Stimulated activated CD8-positive, alpha-beta memory T cell treated with anti-CD3 and anti-CD28 coated beads, Interleukin-4, amount 100 ng/mL, for 4 hours (primary cell): ENCODE results near the gene GRB7.
A peak's percentile ranks its signal among the peaks of the same experiment; 100 is the strongest.

Experiments
- DNase-seq, 2 donors: peaks; one replicate each; pipeline ENCODE4 v3.0.0-alpha.2; 2020; ENCODE audit warnings: low read depth in 2 of 2, low spot score in 1 of 2

Gene GRB7

DNA sequence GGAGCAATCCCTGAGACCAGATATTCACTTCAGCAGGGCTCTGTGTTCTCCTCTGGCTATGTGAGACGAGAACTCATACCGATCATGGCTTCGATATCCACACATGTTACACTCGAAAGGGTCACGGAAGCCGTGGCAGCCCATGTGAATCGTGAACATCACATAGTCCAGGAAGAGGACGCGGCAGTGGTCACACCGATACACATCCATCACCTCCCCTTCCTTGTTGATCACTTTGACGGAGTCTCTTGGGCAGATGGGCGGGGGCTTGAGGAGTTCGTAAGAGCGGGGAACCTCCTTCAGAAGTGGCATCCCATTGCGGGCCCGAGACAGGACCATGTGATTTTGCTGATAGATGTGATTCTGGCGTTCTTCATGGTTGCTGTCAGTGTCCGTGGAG lies 28.0 kb downstream of the GRB7 start:
- DNase-seq: no peak

DNA sequence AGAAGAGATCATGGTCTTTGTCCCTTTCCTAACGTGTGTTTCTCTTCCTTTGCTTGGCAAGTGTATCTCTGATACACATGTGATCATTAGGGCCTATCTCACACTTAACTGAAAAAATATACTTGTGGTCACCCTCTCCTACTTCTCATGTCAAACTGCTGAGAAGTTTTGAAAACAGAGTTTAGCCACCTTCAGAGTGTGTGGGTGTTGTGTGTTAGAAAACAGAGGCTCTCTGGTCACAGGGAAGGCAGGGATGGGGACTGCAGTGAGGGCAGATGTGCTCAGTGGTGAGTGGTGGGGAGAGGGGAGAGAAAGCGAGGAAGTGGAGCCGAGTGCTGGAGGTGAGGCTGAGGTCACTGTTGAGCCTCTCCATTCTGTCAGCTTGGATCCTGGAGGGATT lies 29.4 kb downstream of the GRB7 start:
- no peak for DNase-seq

DNA sequence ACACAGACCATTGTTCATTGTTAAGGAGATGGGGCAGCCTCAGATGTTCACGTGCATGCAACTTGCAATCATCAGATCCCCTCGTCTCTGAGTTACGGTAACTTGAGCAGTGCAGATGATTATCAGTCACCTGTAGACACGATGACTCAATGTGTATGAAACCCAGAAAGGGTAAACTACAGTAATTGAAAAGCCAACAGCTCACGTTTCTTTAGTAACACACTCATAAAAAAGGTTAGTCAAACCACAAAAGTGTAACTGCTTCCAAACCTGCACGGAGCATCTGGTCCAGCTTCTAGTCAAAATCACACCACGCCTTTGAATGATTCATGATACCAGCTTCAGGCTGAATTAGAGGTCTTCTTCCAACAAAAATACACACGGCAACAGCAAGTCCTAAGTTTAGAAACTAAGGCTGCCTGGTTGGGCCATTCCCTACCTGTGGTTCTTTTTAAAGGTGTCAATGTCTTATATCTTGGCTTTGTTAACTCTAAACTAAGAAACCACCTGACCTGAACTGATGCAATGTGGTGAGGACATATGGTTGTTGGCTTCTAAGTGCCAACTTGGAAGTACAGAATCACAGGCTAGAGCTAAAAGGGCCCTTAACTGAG lies 32.3 kb downstream of the GRB7 start:
- DNase-seq: peak in 1 of 2 donors; percentile 41

DNA sequence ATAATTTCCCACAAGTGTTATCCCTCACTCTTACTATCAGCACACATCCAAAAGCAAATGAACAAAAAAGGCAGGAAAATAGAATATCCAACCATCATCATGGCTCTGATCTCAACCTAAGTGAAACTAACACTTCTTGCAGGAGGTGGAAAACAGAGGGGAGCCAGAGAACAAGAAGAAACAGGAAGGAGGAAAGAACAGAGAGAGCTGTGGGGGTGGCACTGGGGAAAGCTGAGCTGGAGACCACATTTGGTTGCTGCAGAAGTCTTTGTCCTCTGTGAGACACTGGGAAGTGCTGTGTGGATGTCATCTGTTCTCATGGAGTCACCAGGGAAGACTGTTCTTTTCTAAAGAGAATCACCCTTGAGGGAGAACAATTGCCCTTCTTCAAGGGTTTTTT lies 34.7 kb downstream of the GRB7 start:
- DNase-seq: no peak

DNA sequence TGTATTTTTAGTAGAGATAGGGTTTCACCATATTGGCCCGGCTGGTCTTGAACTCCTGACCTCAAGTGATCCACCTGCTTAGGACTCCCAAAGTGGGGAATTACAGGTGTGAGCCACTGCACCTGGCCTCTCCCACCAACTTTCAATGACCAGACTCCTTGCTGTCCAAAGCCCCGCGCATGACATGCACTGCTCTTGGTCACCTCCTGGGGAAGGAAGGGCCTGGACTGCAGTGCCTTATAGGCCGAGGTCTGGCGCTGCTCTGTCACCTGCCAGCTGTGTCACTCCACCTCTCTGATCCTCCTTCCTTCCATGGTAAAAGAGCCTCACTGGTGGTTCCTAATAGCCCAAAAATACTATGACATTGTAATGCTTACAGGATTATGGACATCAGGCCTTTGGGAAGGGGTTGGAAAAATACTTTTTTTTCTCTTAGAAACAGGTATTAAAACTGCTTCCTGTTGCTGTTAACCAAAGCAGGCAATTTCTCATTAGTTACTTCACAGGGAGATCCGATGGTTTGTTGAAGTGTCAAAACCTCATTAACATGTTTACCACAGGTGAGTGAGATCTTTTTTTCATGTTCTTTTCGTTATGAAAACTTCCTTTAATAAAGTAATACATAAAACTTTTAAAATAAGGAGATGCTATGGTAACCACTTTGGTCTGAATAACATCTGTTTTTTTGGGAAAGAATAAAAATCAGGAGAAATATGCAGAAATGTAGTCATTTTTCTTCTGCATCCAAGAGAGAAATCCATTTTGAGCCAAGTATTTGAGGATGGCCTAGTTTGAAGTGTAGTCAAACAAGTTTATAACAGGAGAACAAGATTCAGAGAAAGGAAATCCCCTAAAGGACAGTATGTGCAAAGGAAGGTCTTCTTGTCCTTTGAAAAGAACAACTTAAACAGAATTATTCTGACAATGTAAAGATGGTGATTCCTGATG lies 35.5 kb downstream of the GRB7 start:
- no peak for DNase-seq

DNA sequence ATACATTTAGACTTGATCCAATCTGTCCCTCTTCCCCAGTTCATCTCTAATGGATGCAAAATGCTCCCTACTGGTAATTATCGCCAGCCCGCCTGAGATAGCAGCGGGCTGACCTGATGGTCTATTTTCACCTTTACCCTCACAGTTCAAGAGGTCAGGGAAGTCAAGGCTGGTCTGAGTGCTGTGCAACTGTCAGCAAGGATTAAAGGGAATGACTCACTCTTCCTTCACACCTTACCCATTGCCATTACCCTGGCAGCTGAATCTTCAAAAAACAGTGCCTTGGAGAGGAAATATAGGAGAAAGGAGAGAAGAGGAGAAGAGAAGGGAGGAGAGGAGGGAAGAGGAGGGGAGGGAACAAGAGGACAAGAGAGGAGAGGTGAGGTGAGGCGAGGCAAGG lies 36.3 kb downstream of the GRB7 start:
- no peak for DNase-seq

DNA sequence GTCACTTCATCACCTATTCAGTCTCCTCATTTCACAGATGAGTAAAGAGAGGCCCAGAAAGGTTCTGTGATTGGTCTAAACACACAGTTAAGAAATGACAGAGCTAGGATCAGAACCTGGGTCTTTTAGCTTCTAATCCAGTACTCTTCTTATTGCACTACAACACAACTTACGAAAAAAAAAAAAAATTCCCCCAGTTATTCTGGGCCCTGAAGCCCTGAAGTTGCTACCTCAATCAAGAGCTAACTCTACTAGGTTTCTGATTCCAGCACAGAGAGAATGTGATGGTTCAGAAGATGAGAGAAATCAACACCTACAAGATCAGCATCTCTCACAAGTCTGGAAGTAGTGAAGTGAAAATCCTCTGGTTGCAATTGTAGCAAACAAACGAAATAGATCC lies 37.3 kb downstream of the GRB7 start:
- DNase-seq: no peak

DNA sequence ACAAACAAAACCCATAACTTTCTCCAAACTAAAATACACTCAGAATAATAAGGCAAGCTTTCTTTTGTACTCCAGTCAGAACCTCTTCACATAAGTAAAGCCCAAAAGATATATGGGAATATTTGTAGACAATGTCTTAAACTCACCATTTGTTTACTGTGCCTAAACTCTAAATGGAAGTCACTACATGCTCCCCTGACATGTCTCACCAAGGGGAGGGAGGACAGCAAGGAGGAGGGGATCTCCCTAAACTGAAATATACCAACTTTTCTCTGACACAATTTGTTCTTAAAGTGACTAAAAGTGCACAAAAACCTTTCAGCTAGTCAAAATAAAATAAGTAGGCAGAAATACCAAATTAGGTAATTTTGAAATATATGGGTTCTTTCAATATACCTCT lies 38.5 kb downstream of the GRB7 start:
- DNase-seq: no peak

DNA sequence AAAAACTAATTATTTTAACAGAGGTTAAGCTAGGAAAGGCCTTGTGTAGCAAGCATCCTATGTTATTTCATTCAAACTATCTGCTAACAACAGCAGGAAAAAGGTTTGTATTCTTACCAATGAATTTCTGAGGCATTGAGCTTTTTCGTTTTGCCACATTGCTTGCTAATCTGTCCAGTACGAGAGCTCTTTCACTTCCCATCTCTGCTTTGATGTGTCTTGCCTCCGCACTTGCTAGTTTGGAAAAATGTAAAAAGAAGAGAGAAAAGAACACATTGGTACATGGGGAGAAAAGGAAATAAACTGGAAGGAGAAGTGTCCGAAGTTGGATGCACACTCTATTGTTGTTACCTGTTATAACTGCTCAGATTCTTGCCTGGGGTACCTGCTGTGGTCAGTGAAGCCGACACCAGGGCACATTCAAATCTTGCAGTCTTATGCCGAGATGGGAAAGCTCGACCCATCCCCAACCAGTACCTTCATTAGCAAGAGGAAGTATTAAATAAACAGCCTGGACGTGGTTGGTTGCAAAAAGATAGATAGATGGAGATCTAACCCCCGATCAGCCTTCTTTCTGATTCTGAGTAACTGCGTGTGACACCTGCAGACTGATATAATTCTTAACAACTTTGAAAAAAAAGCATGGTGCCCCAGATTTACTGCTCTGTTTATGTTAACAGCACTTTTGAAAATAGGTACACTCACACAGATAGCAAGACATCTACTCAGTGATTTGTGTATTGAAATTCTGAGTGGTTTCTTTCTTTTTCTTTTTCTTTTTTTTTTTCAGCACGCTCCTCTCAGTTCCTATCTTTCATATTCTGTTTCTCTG lies 40.0 kb downstream of the GRB7 start:
- DNase-seq: no peak

DNA sequence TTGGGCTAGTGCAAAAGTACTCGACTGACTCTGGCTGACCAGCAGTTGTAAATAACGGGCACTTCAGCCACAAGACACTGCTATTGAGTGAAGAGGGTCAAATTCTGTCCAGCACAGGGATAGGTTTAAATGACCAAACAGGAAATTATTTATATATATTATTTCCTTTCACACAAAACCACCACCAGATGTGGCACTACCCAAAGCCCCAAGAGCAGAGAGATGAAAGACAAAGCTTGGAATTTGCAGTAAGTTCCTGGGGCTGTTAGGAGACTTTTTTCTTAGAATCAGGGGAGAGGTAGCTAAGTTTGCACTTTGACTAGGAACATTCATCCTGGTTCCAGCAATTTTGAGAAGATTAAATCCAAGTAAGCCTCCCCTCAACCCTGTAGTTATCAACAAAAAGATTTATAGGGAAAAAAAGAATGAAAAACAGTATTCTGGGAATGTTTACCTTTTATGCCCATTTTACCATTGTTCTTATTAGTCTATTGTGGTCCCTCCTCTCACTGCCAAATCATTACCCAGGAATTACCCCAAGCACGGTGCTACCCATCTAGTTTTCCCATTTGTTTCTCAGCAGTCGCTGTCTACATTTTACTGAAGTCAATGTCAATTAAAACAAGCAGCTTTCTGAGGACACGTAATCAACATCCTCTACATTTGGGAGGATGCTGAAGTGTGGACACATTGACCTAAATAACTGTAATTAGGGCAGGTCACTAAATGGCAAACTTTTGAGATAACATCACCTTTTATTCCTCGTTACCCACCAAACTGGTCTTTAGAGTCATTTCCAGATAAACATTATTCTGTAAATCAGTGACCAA lies 43.5 kb downstream of the GRB7 start:
- DNase-seq: no peak

DNA sequence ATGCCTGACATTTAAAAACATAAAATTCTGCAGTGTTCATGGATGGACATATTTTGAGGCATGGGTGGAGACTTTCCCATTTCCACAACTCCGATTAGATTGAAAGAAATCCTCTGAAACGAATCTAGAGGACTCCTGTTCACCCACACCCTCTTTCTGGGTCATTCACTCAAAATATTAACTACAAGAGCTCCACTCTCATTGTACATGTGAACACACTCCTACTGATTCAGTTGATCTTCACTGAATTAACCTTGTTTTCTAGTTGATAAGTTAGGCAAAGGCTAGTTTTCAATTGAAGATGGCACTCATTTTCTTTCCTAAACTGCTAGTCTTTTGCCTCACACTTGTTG lies 44.1 kb downstream of the GRB7 start:
- no peak for DNase-seq

DNA sequence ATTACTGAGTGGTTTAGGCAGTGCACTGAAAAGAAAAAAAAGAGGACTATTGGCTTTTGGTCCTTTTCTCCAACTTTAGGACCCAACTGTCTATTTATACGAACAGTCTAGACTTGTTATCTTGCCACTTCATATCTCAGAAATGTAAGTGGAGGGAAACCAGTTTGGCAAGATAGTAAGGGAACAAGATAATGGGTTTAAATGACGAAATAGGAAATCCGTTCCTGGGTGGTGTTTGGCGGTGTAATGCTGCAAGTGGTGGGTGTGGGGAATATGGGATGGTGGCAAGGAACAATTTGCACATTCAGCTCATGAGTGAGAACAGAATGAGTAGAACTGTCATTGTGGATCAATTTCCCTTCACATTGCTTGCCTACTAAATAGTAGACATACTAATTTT lies 44.7 kb downstream of the GRB7 start:
- no peak for DNase-seq

DNA sequence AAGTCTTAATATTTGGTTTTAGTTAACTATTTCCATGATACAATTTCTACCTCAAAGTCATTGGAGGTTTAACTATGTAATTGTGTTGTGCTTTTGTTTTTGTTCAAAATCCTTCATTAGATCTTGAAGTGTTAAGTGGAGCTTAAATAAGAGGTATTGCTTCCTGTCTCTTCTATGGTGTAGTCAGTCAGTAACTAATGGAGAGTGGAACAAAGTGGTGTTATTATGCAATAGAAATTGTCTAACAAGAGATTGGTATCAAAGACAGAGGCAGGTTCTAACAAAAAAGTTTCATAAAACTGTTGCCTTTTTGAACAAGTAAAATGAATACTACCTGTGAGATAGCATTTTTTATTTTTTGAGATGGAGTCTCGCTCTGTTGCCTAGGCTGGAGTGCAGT lies 45.2 kb downstream of the GRB7 start:
- no peak for DNase-seq

DNA sequence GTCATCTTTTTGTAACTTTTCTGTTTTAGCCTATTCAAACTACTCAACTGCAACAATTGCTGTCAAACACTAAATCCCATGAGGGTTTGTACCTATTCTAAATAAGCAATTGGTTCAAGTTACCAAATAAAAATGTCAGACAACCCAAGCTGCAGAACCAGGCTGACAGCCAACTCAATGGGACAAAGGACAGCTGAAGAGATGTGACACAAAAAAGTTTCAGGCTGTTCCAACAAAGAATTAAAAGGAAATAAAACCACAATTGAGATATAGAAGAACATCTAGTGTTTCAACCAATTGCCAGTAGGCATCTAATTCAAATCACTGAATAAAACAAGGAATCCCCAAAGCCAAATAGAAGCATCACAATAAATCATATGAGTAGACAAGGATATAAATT lies 49.3 kb downstream of the GRB7 start:
- no peak for DNase-seq

DNA sequence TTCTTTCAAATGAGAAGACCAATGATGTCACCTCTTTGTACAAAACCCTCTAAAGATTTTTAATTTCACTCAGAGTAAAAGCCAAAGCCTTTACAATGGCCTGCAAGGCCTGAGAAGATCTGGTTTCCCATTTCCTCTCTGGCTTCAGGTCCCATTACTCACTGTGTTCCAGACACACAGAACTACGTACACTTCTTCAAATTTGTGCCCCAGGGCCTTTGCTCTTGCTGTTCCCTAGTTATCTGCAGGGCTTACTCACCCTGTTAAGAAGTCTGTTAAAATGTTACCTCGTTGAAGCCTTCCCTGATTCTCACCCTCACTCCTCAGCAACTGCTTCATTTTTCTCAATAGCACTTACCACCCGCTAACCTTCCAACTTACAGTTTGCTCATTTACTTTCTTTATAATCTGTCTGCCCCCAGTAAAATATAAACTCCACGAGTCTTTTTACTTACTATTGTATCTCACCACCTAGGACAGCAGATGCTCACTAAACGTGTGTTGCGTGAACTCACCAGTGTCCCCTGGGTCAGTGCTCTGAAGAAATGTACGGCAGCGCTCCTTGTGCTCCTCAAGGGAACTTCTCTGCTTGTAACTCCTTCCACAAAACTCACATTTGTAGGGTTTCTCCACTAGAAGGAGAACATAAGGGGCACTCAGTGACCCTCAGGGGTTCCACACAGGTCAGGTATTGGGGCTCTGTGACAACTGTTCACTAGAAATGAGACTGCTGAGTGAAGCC lies 50.2 kb downstream of the GRB7 start:
- DNase-seq: no peak

DNA sequence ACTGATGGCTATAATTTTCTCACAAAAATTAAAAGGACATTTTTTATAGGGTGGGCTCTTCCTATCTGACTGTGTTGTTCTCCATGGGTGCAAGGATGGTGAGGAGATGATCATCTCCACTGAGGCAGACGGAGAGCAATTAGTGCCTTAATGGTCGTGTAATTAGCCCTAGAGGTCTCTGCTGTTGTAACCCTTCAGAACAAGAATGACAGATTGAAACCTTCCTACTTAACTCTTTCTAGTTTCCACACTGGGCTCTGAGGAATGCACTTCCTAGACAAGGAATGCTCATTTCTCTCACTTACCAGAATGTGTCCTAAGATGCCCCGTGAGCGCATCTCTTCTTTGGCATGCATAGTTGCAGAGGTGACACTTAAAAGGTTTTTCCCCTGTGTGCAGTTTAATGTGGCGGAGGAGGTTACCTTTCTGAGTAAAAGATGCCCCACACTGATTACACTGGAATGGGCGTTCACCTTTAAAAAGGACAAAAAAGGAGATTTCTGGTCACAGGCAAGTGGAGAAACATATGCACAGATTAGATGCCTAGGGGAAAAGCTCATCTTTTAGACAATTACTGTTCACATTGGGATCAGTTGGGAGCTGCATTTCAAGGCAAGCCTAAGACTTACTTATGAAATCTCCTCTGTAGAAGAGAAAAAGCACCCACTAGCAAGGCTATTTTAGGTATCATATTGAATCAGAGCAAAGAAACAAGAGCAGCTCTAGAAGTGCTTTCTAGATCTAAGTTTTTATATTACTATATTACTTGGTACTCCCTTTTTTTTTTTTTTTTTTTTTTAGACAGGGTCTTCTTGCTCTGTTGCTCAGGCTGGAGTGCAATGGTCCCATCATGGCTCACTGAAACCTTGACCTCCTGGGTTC lies 53.6 kb downstream of the GRB7 start:
- no peak for DNase-seq

DNA sequence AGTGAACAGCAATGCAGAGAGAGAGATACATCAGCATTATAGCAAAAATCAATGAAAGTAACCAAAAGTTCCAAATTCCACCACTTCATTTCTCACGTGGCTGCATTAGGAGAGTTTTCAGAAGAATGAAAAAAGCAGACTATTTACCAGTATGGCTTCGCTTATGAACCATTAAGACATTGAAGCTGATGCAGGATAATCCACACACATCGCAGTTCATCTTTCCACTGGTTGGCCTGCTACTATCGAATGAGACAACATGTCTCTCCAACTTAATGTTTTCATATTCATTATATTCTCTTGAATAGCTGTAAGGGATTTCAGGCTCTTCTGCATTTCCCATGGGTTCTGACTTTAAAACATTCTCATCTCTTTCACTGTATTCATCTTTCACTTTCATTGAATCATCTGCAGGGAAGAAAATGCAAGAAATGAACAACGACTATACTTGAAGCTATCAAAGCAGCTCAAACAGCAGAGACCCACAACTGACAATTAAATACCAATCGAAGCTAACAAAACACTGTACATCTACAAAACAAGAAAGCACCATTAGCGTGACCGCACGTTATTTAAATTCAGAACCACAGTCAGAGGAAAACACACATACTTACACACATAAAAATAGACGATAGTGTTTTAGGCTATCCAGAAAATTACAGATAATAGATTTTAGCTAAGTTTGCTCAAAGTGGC lies 54.9 kb downstream of the GRB7 start:
- DNase-seq: no peak

DNA sequence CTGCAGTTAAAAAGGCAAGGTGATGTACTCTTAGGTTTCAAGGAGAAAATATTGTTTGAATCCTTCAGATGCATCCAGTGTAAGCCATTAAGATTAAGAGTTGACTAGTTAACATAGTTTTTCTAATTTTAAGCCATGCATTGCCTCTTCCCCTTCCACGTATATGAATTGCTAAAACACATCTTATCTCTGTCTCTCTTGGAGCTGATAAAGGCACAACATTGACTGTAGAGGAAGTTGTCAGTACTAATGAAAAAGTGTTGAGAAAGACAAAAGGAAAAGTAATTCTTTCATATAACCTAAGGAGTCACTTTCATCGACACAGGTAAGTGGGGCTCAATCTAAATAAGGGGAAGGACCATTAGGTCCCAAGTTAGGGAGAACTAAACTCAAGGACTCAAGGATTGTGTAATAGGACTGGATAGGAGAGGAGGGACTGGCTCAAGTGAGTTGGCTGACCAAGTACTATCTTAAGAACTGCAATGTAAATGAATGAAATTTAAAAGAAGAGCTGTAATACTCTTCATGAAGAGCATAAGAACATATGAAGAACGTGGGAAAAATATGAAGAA lies 55.6 kb downstream of the GRB7 start:
- no peak for DNase-seq
